IPS DF 6.9 (cell line): ENCODE measurements around the gene ACCSL.

Source experiments
- DNase-seq: peaks from one replicate; pipeline ENCODE4 v3.0.0-alpha.2; 2013; ENCODE audit warnings: low read depth, low spot score
- H3K27ac ChIP-seq: one replicate; pipeline ENCODE4 v1.5.1; 2013; ENCODE audit warnings: low read length, control low read depth
- H3K27me3 ChIP-seq: 2 replicates; pipeline ENCODE4 v1.6.1; 2013; ENCODE audit warnings: mild to moderate bottlenecking, low read length; ENCODE audit not compliant: control insufficient read depth, insufficient read depth
- H3K36me3 ChIP-seq: 2 replicates; pipeline ENCODE4 v1.6.1; 2013; ENCODE audit warnings: low read length; ENCODE audit not compliant: control insufficient read depth, insufficient read depth
- H3K4me1 ChIP-seq: 2 replicates; pipeline ENCODE4 v1.6.1; 2013; ENCODE audit warnings: low read length; ENCODE audit not compliant: control insufficient read depth, insufficient read depth
- H3K4me3 ChIP-seq: 2 replicates; pipeline ENCODE4 v1.5.1; 2013; ENCODE audit warnings: mild to moderate bottlenecking, low read length
- H3K9me3 ChIP-seq: 2 replicates; pipeline ENCODE4 v1.6.1; 2013; ENCODE audit warnings: low read length, inconsistent platforms; ENCODE audit not compliant: control insufficient read depth, insufficient read depth
- WGBS: extraction: QIAGEN DNeasy Blood & Tissue Kit; methylation state at CpG from one replicate; pipeline ENCODE4 v1.1.7; 2013; ENCODE audit warnings: mixed read lengths, missing lambda C conversion rate; ENCODE audit not compliant: insufficient read length, insufficient coverage; 5-methylcytosine and 5-hydroxymethylcytosine counted together

The ACCSL gene

GRCh38 chr11:44018127-44018521 lies 29.7 kb upstream of the ACCSL start:
- Histone ChIP-seq H3K27me3 (no peaks in the 10 kb centered on the region), H3K27ac (no peak overlapping the region), H3K4me3 (no peak overlapping the region), H3K9me3 (no peaks in the 10 kb centered on the region), H3K36me3 (no peaks in the 10 kb centered on the region), H3K4me1 (no peaks in the 10 kb centered on the region)
- no peak for DNase-seq
- WGBS = no CpG with 5 or more reads among the region's 4 CpGs

GRCh38 chr11:44018829-44019228 lies 29.0 kb upstream of the ACCSL start:
- no peak for DNase-seq
- no peak overlapping the region for H3K27ac ChIP-seq
- H3K27me3 ChIP-seq = no peaks in the 10 kb centered on the region
- no peaks in the 10 kb centered on the region for H3K36me3 ChIP-seq
- H3K4me3 ChIP-seq = no peak overlapping the region
- H3K4me1 ChIP-seq = no peaks in the 10 kb centered on the region
- no peaks in the 10 kb centered on the region for H3K9me3 ChIP-seq
- no CpG with 5 or more reads among the region's 2 CpGs for WGBS

- Histone ChIP-seq H3K27me3 (no peaks in the 10 kb centered on the region), H3K36me3 (no peaks in the 10 kb centered on the region), H3K27ac (no peak overlapping the region), H3K4me3 (no peak overlapping the region), H3K9me3 (no peaks in the 10 kb centered on the region), H3K4me1 (no peaks in the 10 kb centered on the region)
- WGBS = no CpG with 5 or more reads among the region's 1 CpG
- DNase-seq = no peak
Measured at GRCh38 chr11:44024977-44025376, 22.8 kb upstream of the ACCSL start.

GRCh38 chr11:44025727-44026126 lies 22.1 kb upstream of the ACCSL start:
- H3K4me1 ChIP-seq = no peaks in the 10 kb centered on the region
- H3K27ac ChIP-seq = no peak overlapping the region
- no peaks in the 10 kb centered on the region for H3K27me3 ChIP-seq
- H3K9me3 ChIP-seq = no peaks in the 10 kb centered on the region
- DNase-seq = no peak
- H3K4me3 ChIP-seq = no peak overlapping the region
- no peaks in the 10 kb centered on the region for H3K36me3 ChIP-seq

GRCh38 chr11:44028401-44028800 lies 19.4 kb upstream of the ACCSL start:
- WGBS = no CpG with 5 or more reads among the region's 1 CpG
- no peak overlapping the region for H3K4me3 ChIP-seq
- no peak for DNase-seq

GRCh38 chr11:44028816-44029506 lies 18.8 kb upstream of the ACCSL start:
- WGBS = no CpG with 5 or more reads among the region's 3 CpGs
- no peak overlapping the region for H3K27ac ChIP-seq
- H3K27me3 ChIP-seq = no peaks in the 10 kb centered on the region
- H3K36me3 ChIP-seq = no peaks in the 10 kb centered on the region
- H3K9me3 ChIP-seq = no peaks in the 10 kb centered on the region
- no peaks in the 10 kb centered on the region for H3K4me1 ChIP-seq
- no peak overlapping the region for H3K4me3 ChIP-seq
- DNase-seq = no peak

More at GRCh38 chr11:44028401-44028800, 19.4 kb upstream of the ACCSL start:
- Histone ChIP-seq H3K27me3 (no peaks in the 10 kb centered on the region), H3K9me3 (no peaks in the 10 kb centered on the region), H3K36me3 (no peaks in the 10 kb centered on the region), H3K4me1 (no peaks in the 10 kb centered on the region), H3K27ac (no peak overlapping the region)

GRCh38 chr11:44029507-44029845 lies 18.3 kb upstream of the ACCSL start:
- Histone ChIP-seq H3K4me1 (no peaks in the 10 kb centered on the region), H3K27me3 (no peaks in the 10 kb centered on the region), H3K9me3 (no peaks in the 10 kb centered on the region), H3K4me3 (no peak overlapping the region), H3K27ac (no peak overlapping the region), H3K36me3 (no peaks in the 10 kb centered on the region)
- WGBS = no CpG with 5 or more reads among the region's 1 CpG
- no peak for DNase-seq

GRCh38 chr11:44029977-44030911 lies 17.5 kb upstream of the ACCSL start:
- Histone ChIP-seq H3K27ac (no peak overlapping the region), H3K4me1 (no peaks in the 10 kb centered on the region), H3K4me3 (no peak overlapping the region), H3K36me3 (no peaks in the 10 kb centered on the region), H3K27me3 (no peaks in the 10 kb centered on the region), H3K9me3 (no peaks in the 10 kb centered on the region)
- WGBS = no CpG with 5 or more reads among the region's 5 CpGs
- no peak for DNase-seq

GRCh38 chr11:44030996-44031395 lies 16.8 kb upstream of the ACCSL start:
- Histone ChIP-seq H3K36me3 (no peaks in the 10 kb centered on the region), H3K27ac (no peak overlapping the region), H3K27me3 (no peaks in the 10 kb centered on the region), H3K4me1 (no peaks in the 10 kb centered on the region), H3K4me3 (no peak overlapping the region), H3K9me3 (no peaks in the 10 kb centered on the region)
- no peak for DNase-seq
- no CpG with 5 or more reads among the region's 5 CpGs for WGBS

- no peaks in the 10 kb centered on the region for H3K9me3 ChIP-seq
- H3K36me3 ChIP-seq = no peaks in the 10 kb centered on the region
- H3K27ac ChIP-seq = no peak overlapping the region
- H3K27me3 ChIP-seq = no peaks in the 10 kb centered on the region
- DNase-seq = no peak
- H3K4me3 ChIP-seq = no peak overlapping the region
- no CpG with 5 or more reads among the region's 5 CpGs for WGBS
- H3K4me1 ChIP-seq = no peaks in the 10 kb centered on the region
Measured at GRCh38 chr11:44031549-44031948, 16.2 kb upstream of the ACCSL start.
